ENCODE data around the gene NSMF.

NSMF gene, protein sequence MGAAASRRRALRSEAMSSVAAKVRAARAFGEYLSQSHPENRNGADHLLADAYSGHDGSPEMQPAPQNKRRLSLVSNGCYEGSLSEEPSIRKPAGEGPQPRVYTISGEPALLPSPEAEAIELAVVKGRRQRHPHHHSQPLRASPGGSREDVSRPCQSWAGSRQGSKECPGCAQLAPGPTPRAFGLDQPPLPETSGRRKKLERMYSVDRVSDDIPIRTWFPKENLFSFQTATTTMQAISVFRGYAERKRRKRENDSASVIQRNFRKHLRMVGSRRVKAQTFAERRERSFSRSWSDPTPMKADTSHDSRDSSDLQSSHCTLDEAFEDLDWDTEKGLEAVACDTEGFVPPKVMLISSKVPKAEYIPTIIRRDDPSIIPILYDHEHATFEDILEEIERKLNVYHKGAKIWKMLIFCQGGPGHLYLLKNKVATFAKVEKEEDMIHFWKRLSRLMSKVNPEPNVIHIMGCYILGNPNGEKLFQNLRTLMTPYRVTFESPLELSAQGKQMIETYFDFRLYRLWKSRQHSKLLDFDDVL

DNA sequence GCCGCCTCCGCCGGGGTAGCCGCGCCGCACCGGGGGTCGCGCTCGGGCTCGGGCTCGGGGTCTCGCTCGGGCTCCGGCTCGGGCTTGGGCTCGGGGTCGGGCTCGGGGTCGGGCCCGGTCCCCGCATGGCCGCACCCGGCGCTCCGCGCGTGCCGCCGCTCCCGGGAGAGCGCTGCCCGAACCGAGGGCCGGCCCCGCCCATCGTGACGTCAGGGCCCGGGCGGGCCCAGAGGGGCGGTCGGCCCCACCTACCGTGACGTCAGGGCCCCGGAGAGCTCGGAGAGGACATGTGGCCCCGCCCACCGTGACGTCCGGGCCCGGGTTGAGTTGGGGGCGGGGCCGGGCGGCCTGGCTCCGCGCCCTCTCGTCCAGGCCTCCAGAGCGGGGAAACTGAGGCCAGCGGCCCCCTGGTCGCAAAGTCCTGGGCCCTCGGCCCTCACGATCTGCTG lies at the start of gene NSMF:
NSMF (minus strand) TSS at position 183 of the 449 bp plus-strand sequence. CDS start 232 bp downstream, outside the sequence.
- peak within 1 kb of the TSS; percentile 81 for H3K27ac Mint-ChIP-seq
- H3K4me1 Mint-ChIP-seq (ENCODE audit: low read depth): peaks cover 44% of the 10 kb centered on the region
- H3K9me3 Mint-ChIP-seq: no peaks in the 10 kb centered on the region
- peaks cover 10% of the 10 kb centered on the region for H3K36me3 Mint-ChIP-seq (ENCODE audit: low read depth)
- H3K27me3 Mint-ChIP-seq: no peaks in the 10 kb centered on the region
- peak within 1 kb of the TSS; percentile 52 for H3K4me3 Mint-ChIP-seq

DNA sequence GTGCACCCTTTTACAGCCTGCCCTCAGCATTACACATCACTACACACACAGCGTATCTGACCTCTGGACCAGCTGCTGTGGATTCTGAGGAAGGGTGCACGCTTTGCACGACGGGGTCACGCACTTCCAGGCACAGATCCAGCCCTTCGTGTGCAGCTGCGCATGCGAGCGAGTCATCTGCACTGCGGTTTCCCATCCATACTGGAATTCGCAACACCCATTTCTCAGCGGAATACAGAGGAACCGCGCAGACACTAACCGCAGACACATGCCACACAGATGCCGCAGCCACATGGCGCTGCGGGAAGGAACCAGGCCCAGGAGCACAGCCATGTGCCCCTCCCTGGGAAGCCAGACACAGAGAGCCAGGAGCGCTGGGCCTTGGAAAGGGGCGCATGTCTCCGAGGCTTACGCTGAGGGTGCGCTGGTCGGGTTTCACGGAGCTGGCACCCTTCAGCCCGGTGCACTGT lies 47.6 kb upstream of the NSMF start:
- Mint-ChIP-seq H3K4me1 (ENCODE audit: low read depth) (peaks cover 6% of the 10 kb centered on the region), H3K9me3 (no peaks in the 10 kb centered on the region), H3K36me3 (ENCODE audit: low read depth) (peaks cover 5% of the 10 kb centered on the region), H3K27me3 (no peaks in the 10 kb centered on the region), H3K4me3 (no peak overlapping the region), H3K27ac (no peak overlapping the region)

DNA sequence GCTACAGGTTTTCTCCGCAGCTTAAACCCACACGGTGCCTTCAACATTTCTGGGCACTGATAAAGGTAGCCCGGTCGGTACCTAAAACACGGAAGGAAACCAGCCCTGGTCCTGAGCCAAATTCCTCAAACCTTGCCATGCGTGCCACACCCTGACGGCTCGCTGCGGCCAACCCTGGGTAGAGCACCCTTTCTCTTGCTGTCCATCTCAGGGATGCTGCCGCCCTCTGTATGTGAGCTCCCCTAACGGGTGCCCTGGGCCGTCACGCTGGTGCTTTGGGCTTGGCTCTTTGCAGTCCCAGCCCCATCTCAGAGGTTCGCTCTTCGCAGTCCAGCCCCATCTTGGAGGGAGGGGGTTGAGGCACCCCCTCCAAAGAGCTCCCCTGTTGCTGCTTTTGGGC lies 47.1 kb upstream of the NSMF start:
- Mint-ChIP-seq H3K4me1 (ENCODE audit: low read depth) (peaks cover 8% of the 10 kb centered on the region), H3K27ac (no peak overlapping the region), H3K4me3 (no peak overlapping the region), H3K27me3 (no peaks in the 10 kb centered on the region), H3K9me3 (no peaks in the 10 kb centered on the region), H3K36me3 (ENCODE audit: low read depth) (peaks cover 7% of the 10 kb centered on the region)

DNA sequence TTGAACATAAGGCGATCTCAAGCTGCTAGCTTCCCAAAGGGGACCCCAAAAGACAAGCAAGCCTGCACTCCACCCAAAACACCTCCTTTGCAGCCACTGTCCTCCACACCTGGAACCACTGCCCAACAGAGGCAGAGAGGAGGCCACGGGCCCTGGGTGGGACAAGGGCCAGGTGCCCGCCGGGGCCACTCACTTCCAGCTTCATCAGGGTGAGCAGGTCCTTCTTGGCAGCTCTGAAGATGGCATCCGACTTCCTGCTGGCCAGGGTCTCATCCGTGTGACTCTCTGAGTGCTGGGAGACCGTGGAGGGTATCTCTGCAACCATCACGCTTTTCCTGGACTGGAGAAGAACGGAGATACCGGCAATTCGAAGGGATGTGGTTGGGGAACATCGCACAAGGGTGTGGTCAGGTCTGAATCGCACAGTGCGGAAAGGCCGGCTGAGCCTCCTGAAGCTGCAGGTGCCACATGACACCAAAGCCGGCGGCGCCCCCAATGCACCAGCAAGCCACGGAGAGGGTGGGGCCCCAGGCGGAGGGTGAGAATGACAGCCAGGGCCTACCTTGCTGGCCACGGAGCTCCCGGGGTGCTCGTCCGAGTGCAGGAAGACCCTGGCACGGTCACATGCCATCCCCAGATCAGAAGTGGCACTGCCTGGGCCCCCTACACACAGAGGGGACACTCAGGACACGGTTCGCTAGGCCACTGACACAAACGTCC lies 46.4 kb upstream of the NSMF start:
- no peaks in the 10 kb centered on the region for H3K9me3 Mint-ChIP-seq
- H3K36me3 Mint-ChIP-seq (ENCODE audit: low read depth): peaks cover 7% of the 10 kb centered on the region
- peaks cover 8% of the 10 kb centered on the region for H3K4me1 Mint-ChIP-seq (ENCODE audit: low read depth)
- no peak overlapping the region for H3K4me3 Mint-ChIP-seq
- no peaks in the 10 kb centered on the region for H3K27me3 Mint-ChIP-seq
- H3K27ac Mint-ChIP-seq: no peak overlapping the region

DNA sequence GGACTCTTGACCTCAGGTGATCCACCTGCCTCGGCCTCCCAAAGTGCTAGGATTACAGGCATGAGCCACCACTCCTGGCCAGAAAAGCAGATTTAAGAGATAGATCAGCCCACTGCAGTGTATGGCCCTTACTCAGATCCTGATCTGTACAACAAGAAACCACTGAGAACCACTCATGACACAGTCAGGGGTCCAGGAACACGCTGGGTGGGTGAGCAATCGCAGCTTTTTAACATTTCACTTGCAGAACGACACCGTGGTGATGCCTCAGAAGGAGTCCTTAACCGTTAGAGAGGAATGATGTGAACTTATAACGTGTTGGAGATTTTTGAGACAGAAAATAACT lies 45.3 kb upstream of the NSMF start:
- Mint-ChIP-seq H3K27me3 (no peaks in the 10 kb centered on the region), H3K4me3 (no peak overlapping the region), H3K9me3 (no peaks in the 10 kb centered on the region), H3K27ac (no peak overlapping the region), H3K36me3 (ENCODE audit: low read depth) (peaks cover 7% of the 10 kb centered on the region), H3K4me1 (ENCODE audit: low read depth) (peaks cover 8% of the 10 kb centered on the region)

DNA sequence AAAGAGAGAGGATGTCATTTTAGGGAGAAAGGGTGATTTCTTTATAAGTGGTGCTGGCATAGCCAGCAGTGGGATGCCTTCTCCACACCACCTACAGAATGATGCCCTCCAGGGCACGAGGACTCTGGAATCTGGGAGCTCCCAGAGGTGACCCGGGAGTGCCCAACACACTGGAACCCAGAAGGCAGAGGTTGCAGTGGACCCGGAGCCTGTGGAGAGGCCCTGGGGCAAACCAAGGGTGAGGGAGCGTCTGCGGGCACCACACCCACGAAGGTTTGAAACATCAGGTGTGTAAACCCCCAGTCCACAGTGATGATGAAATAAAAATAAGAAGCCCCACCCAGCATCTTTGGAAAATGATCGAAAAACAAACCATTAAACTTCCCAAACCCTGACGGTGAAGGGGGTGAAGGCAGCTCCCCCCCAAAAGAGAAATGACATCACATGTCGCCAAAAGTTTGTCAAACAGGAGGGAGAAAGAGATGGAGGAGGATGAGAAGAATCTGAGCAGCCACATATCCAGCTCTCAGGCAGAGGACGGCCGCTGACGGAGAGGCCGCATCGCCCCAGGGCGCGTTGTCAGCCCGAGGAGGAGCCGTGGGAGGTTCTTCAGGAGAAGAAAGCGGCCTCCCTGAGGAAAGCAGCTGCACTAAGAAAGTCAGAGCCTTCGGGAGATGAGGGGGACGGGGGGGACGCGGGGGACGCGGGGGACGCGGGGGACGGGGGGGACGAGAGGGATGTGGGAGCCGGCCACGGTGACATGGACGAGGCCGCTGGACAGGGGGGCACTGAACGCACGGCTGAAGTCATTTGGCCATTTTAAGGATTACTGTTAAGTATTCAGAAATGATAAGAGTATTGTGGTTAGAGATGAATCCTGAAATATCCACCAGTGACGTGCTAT lies 43.1 kb upstream of the NSMF start:
- H3K27ac Mint-ChIP-seq: peak overlapping the region; percentile 65
- peaks cover 7% of the 10 kb centered on the region for H3K36me3 Mint-ChIP-seq (ENCODE audit: low read depth)
- peaks cover 8% of the 10 kb centered on the region for H3K4me1 Mint-ChIP-seq (ENCODE audit: low read depth)
- no peak overlapping the region for H3K4me3 Mint-ChIP-seq
- H3K9me3 Mint-ChIP-seq: no peaks in the 10 kb centered on the region
- H3K27me3 Mint-ChIP-seq: no peaks in the 10 kb centered on the region

DNA sequence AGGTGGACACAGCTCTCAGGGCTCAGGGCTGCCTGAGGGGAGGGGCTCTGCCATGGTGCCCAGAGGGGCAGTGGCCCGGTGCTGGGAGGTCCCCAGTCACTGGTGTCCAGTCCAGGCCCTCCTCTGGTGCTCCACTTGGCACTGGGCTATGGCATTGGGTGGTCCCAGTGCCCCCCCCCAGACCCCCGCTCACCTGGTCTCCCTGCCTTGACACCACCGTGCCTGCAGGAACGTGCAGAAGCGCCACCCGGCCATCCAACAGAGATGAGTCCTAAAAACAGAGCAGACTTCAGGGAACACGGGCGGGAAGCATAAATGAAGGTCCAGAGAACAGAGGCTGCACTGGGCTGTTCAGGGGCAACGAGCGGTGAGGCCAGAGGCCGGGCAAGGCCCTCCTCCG lies 42.3 kb upstream of the NSMF start:
- Mint-ChIP-seq H3K4me1 (ENCODE audit: low read depth) (peaks cover 8% of the 10 kb centered on the region), H3K27me3 (no peaks in the 10 kb centered on the region), H3K27ac (no peak overlapping the region), H3K9me3 (no peaks in the 10 kb centered on the region), H3K36me3 (ENCODE audit: low read depth) (peaks cover 7% of the 10 kb centered on the region), H3K4me3 (no peak overlapping the region)

DNA sequence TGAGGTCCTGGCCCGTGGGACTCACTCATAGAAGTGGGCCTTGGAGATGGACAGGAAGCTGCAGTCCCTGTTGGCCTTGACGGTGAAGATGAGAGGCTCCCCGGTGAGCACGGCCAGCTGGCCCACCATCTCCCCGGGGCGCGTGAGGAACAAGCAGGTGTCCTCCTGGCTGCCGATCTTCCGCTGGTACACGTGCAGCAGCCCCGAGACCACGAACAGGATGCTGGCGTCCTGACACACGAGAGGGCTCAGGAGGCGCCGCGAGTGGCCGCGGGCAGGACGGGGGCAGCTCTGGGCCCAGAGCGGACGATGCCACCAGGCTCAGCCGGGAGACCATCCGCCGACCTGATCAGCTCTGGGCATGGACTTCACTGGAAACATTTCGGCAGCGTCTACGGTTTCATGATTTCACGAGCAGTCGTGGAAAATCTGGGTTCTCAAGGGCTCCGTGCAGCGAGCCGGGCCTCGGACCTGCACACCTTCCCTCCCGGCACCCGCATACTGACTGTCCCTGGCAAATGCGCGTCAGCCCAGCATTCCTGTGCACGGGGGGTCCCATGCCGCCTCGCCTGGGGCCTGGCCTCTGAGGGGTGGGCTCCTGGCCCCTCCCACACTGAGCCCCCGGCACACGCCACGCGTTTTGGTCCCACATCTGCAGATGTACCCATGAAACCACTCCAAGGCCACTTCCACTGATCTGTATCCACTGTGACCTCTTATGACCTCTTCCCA lies 41.7 kb upstream of the NSMF start:
- Mint-ChIP-seq H3K4me3 (no peak overlapping the region), H3K9me3 (no peaks in the 10 kb centered on the region), H3K27ac (no peak overlapping the region), H3K36me3 (ENCODE audit: low read depth) (peaks cover 7% of the 10 kb centered on the region), H3K4me1 (ENCODE audit: low read depth) (peaks cover 8% of the 10 kb centered on the region), H3K27me3 (no peaks in the 10 kb centered on the region)

DNA sequence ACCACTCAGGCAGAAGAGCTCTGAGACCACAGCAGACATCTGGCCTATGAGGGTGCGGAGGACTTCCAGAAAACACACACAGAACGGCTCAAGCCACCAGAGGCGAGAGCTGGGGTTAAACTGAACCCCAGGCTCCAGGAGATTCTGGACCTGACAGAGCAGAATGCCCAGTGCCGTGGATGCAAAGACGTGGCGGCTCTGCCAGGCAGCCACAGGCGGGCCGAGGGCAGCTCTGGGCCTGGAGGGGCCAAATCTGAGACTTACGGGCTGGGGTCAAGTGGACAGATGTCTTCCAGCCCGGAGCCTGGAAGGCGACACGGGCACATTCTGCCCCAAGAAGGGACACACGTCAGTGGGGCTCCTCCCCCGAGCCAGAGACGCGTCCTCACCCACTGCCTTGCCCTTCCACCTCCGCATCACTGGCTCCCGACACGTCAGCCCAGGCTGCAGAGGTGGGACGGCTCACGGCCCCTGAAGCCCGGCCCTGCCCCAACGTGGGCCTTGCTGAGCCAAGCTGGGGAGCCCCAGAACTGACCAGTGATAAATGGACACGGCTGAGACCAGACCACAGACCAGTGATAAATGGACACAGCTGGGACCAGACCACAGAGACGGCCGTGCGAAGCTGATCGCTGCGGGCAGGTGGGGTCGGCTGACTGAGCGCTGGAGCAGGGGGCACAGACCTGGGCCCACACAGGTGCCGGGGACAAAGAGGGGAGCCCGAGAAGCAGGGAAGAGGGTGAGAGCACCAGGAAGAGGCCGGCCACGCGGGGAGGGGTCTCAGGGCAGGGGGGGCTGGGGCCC lies 40.9 kb upstream of the NSMF start:
- H3K4me3 Mint-ChIP-seq: no peak overlapping the region
- H3K9me3 Mint-ChIP-seq: no peaks in the 10 kb centered on the region
- H3K27me3 Mint-ChIP-seq: no peaks in the 10 kb centered on the region
- H3K36me3 Mint-ChIP-seq (ENCODE audit: low read depth): peaks cover 7% of the 10 kb centered on the region
- no peak overlapping the region for H3K27ac Mint-ChIP-seq
- H3K4me1 Mint-ChIP-seq (ENCODE audit: low read depth): peaks cover 8% of the 10 kb centered on the region

DNA sequence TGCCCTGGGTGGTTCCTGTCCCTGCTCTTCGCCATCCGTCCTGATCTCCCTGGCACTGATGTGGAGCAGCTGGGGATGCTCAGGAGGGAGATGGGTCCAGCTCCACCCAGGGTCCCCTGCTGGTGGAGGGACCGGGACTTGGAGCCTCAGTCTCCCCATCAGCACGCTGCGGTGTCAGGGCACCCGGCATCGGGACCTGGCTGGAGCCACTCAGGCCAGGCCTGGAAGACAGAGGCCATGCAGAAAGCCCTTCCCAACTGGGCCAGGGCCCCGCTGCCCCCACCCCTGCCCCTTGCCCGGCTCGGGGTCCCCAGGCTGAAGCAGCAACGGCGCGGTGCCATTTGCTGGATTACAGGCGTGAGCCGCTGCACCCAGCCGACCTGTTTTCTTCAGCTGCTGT lies 40.3 kb upstream of the NSMF start:
- Mint-ChIP-seq H3K9me3 (no peaks in the 10 kb centered on the region), H3K27ac (no peak overlapping the region), H3K27me3 (no peaks in the 10 kb centered on the region), H3K4me3 (no peak overlapping the region), H3K4me1 (ENCODE audit: low read depth) (peaks cover 8% of the 10 kb centered on the region), H3K36me3 (ENCODE audit: low read depth) (peaks cover 7% of the 10 kb centered on the region)

DNA sequence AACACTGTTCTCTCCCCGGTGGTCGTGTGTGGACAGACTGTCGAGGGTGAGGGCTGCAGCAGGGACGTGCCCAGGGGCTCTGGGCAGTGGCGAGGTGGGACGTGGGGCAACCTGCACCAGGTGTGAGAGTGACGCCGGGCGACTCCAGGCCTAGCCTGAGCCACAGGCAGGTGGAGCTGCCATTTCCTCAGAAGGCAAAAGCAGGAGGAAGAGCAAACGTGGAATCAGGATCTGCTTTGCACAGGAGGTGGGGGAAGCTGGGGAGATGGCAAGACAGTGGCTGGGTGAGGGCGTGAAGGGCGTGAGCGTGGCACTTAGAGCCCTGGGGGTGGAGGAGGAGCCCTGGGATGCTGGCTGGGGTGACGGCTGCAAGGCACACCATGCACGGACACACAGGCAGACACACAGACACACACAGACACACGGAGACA lies 39.6 kb upstream of the NSMF start:
- Mint-ChIP-seq H3K4me3 (no peak overlapping the region), H3K27ac (no peak overlapping the region), H3K36me3 (ENCODE audit: low read depth) (peaks cover 7% of the 10 kb centered on the region), H3K9me3 (no peaks in the 10 kb centered on the region), H3K4me1 (ENCODE audit: low read depth) (peaks cover 8% of the 10 kb centered on the region), H3K27me3 (no peaks in the 10 kb centered on the region)

DNA sequence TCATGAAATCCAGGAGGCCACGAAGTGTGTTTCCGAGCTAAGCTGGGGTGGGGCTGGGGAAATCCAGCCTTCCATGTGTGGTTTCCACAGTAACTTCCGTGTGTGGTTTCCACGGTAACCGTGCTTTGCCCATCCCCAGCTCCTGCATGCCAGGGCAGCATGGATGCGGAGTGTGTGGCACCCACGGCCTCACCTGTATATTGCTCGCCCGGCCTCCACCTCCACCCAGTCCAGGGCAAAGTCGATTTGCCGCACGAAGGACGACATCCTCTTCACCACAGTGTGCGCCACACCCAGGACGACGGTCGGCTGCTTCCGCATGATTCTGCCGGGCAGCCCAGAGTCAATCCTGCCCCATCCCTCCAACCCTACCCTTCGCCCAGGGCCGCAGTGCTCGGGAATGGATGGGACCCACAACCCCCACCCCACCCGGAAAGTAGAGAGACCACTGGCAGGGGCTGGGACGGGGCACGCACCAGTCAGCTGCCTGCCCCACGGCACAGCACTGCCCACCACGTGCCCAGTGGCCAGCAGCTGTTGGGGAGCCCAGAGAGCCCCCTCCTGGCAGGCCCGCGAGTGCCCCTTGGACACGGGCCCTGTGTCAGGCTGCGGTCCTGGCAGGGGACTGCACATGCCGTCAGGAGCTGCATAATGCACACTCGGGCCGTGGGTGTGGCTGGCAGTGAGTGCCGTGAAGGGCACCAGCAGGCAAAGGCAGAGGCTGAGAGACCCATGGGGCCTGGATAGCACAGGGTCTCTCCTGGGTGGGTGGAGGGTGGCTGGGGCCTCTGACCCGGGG lies 39.0 kb upstream of the NSMF start:
- H3K4me1 Mint-ChIP-seq (ENCODE audit: low read depth): peaks cover 8% of the 10 kb centered on the region
- no peaks in the 10 kb centered on the region for H3K9me3 Mint-ChIP-seq
- no peaks in the 10 kb centered on the region for H3K27me3 Mint-ChIP-seq
- H3K36me3 Mint-ChIP-seq (ENCODE audit: low read depth): peaks cover 7% of the 10 kb centered on the region
- no peak overlapping the region for H3K27ac Mint-ChIP-seq
- H3K4me3 Mint-ChIP-seq: no peak overlapping the region
